Stimulated activated CD4-positive, alpha-beta T cell treated with anti-CD3 and anti-CD28 coated beads, TNF-alpha, amount 100 ng/mL, for 24 hours (primary cell): ENCODE data around the gene ATP13A1.
"Not testable (repeated sequence)": the region's sequence is repeated elsewhere in the genome, so short reads cannot be mapped to it uniquely, and the experiment has no call there.

Experiments
- DNase-seq, 3 experiments: peaks; one replicate each; pipeline ENCODE4 v3.0.0-alpha.2; 2020; ENCODE audit warnings: low read depth in 3 of 3

Gene ATP13A1

DNA sequence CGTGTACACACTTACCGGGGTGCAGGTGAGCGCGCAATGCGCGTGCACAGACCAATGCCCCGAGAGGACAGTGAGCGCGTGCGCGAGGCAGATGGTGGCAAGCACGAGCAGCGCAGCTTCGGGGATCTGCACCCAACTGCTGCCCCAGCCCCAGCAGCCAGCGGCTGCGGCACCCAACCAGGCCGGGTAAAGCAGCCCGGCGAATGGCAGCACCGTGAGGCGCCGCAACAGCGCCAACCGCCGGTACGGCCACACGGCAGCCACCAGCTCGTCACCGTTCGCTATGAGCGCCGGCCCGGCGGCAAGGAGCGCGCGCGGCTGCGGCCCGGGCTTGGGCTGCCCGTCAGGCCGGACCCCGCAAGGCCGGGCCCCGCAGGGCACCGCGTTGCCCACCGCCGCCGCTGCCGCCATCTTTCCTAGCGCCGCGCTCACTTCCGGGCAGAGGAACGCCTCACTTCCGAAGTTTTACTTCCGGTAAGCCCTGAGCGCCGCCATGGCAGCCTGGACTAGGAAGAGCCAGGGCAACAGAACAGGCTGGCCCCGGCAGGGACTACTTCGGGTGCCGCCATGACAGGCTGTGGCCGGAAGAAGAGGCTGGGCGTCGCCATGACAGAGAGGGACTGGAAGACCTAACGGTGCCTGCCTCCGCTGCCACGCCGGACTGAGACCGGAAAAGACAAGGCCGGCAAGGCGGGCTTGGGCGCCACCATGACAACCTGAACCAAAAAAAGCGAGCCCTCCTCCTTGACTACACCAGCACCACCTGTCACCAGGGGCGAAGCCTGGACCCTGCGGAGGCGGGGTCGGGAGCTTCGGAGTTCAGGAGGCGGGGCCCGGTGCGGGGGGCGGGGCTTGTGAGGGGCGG lies at the start of gene ATP13A1:
Gene ATP13A1 (minus strand): TSS at position 421 of the 865 bp plus-strand sequence. CDS start 10 bp downstream, at position 411.
- DNase-seq = peak; percentile 82 to 91 (median 86)

- DNase-seq = no peak
These were observed 48.7 kb upstream of the ATP13A1 start for GRCh38 chr19:19711934-19712828.

- DNase-seq = no peak
These were observed 47.9 kb upstream of the ATP13A1 start for GRCh38 chr19:19711306-19711933.

DNA sequence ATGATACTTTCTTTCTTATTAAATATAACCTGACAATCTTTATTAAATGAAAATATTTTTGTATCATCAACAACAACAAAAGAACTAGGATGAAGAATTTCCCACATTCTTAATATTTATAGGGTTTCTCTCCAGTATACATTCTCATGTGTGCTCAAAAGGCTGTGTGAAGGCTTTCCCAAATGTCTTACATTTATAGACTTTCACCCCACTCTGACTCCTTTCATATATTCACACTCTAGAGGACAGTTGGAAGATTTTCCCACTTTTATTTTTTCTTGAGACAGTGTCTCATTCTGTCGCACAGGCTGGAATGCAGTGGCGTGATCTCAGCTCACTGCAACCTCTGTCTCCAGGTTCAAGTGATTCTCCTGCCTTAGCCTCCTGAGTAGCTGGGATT lies 47.0 kb upstream of the ATP13A1 start:
- DNase-seq = no peak

GRCh38 chr19:19704836-19705235 lies 41.4 kb upstream of the ATP13A1 start:
- DNase-seq = no peak

DNA sequence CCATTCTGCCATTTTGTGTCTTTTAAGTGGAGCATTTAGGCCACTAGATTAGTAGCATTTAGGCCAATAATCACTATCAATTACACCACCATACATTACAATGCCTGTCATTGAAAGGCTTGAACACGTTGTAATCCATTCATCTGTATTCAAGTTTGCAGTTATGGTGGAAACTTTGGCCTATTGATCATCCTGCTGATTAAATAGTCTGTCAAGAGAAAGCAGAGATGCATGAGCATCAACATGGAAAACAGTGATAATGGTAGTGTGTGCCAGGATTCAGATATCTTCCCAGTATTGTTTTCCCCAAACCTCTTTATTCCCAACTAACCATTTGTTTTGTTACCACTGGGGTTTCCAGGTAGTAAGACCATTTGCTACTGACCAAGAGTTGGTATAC lies 37.0 kb upstream of the ATP13A1 start:
- not testable (repeated sequence) for DNase-seq

DNA sequence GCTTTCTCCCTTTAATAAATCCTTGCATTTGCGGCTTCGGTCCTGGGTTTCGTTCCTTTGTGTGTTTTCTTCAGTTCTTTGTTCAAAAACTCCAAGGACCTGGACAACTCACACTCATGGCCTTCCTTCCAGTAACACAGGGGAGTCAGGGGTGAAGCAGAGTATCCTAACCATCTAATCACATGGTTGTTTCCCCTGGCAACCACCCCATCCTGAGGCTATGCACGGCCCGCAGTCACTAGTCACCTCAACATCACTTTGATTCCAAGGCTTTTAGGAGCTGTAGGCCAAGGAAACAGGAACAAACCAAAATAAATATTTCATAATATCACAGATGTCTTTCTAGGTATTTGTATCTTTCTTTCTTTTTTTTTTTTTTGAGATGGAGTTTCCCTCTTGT lies 34.1 kb upstream of the ATP13A1 start:
- DNase-seq = no peak

GRCh38 chr19:19696386-19696785 lies 32.9 kb upstream of the ATP13A1 start:
- no peak for DNase-seq

GRCh38 chr19:19691683-19692082 lies 28.2 kb upstream of the ATP13A1 start:
- no peak for DNase-seq

GRCh38 chr19:19689023-19689422 lies 25.5 kb upstream of the ATP13A1 start:
- DNase-seq = not testable (repeated sequence)

- no peak for DNase-seq
These were observed 23.6 kb upstream of the ATP13A1 start for GRCh38 chr19:19687090-19687489.

- DNase-seq = no peak
These were observed 23.1 kb upstream of the ATP13A1 start for GRCh38 chr19:19686580-19686979.

DNA sequence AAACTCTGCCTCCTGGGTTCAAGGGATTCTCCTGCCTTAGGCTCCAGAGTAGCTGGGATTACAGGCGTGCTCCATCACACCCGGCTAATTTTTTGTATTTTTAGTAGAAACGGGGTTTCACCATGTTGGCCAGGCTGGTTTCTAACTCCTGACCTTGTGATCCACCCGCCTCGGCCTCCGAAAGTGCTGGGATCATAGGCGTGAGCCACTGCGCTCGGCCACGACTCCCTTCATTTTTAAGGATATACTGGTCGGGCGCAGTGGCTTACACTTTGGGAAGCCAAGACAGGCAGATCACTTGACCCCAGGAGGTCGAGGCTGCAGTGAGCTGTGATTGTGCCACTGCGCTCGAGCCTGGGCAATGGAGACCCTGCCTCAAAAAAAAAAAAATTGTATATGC lies 22.6 kb upstream of the ATP13A1 start:
- DNase-seq = not testable (repeated sequence)

- no peak for DNase-seq
These were observed 15.9 kb upstream of the ATP13A1 start for GRCh38 chr19:19679176-19680073.

GRCh38 chr19:19677579-19677978 lies 14.1 kb upstream of the ATP13A1 start:
- no peak for DNase-seq

- DNase-seq = no peak
These were observed 10.8 kb upstream of the ATP13A1 start for GRCh38 chr19:19674315-19674714.

DNA sequence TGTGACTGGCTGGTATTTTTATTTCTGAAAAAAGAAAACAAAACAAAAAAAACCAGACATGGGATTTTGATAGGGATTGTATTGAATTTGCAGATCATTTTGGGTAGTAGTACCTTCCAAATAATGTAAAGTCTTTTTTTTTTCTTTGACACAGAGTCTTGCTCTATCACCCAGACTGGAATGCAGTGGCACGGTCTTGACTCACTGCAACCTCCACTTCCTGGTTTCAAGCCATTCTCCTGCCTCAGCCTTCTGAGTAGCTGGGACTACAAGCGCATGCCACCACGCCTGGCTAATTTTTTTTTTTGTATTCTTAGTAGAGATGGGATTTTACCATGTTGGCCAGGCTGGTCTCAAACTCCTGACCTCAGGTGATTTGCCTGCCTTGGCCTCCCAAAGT lies 9.3 kb upstream of the ATP13A1 start:
- no peak for DNase-seq

GRCh38 chr19:19670070-19670551 lies 6.6 kb upstream of the ATP13A1 start:
- DNase-seq = no peak

DNA sequence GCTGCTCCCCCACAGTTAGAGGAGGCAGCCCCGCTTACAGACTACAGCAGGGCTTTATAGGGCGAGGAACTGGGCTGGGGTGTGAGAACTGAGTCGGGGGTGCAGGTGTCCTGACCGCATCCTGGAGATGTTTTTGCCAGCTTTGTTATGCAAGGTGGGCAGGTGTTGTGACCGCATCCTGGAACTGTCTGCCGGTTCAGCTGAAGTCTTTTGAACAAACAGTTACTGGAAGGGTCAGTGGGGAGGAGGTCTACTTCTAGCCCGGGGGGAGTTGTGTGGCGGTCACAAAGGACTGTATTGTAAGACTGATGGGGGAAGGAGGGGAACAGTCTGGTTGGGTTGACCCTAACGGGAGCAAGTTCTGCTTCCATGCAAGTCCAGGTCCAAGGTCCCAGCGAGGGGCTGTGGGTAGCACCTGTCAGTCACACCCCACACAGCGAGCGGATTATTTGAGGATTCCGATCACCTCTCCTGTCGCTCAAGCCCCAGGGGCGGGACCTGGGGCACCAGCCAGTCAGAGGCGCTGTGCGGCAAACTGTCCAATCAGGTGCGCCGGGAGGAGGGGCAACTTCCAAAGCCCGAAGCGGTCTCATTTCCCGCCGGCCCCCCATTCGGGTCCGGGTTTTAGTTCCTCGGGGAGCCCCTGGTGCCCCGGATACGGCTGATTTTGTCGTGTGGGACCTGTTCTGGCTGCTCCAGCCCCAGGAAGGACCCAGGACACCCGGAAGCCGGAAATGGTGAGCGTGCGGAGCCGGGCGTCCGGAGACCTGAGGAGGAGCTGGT lies 4.9 kb upstream of the ATP13A1 start, which contains the start of gene ZNF101:
Gene ZNF101 (plus strand): TSS at position 610 of the 783 bp plus-strand sequence. CDS start 125 bp downstream, at position 735.
- peak; percentile 92 to 97 (median 93) for DNase-seq

- not testable (repeated sequence) for DNase-seq
These were observed 2.0 kb upstream of the ATP13A1 start for GRCh38 chr19:19665420-19665948.
